Stimulated activated CD4-positive, alpha-beta T cell treated with anti-CD3 and anti-CD28 coated beads, Interleukin-1b, Interleukin-23, amount 100 ng/mL, for 4 hours (primary cell): Measurements from ENCODE around the gene AZIN2.
"Not testable (repeated sequence)": the region's sequence is repeated elsewhere in the genome, so short reads cannot be mapped to it uniquely, and the experiment has no call there.

Experiments
- DNase-seq, 2 donors: peaks; one replicate each; pipeline ENCODE4 v3.0.0-alpha.2; 2020; ENCODE audit warnings: low read depth in 2 of 2

AZIN2 gene

DNA sequence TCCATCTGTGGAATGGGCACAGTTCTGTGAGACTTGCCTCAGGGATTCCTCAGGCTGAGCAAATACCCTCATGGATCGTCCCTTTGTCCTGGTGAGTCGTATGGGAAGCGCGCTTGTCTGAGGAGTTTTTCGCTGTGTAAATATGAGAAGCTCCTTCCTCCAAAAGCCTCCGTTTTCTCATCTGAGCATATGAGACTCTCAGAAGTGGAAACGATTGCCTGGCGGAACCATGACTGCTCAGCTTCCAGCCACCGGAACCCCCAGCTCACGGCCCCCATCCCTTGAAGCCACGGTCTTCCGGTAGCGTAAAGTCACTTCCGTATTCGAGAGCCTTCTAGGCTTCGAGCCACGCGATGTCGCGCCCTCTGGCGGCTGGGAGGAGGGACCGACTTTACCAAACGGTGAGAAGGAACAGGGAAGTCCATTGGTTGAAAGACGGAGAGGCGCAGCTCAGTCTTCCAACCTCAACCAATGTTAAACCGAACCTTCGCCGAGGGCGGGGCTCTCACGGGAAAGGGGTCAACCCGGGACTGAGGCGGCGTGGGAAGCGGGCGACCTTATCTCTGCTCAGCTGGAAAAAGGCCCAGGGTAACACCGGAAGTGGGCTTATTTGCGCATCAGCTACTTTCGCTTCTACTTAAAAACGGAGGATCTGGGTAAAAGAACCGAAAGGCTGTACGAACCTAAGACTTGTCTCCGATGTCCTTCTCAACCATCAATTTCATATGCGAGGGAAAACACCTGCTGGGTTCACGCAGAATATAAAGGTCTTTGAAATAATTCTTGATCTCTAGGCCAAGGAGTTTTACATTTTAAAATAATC lies 46.3 kb downstream of the AZIN2 start:
- peak; percentile 96 to 97 for DNase-seq

DNA sequence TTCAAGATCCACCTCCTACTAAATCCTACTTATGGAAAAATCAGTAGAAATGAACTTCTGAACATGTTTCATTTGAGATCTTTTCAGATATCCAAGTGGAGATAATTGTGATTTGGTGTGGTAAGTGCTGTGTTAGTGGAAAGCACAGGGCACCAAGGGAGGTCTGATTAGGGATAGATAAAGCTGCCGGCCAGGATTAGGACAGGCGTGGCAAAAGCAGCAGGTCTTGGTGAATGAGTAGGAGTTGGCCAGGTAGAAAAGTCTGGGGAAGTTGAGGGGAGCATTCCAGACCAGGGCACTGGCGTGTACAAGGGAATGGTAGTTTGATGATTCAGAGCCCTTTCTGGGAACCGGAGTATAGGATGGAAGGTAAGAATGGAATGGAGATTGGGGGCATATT lies 47.8 kb downstream of the AZIN2 start:
- no peak for DNase-seq

DNA sequence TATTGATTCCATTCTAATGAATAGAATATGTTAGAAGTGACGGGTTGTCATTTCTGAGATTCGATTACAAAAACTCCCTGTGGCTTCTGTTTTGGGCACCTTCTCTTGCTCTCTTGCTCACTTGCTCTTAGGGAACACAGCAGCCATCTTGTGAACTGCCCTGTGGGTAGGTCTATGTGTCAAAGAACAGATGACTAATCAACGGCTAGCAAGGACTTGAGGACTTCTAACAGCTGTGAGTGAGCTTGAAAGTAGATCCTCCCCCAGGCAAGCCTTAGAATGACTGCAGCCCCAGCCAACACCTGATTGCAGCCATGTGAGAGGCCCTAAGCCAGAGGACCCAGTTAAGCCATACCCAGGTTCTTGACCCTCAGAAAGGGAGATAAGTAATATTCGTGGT lies 49.3 kb downstream of the AZIN2 start:
- DNase-seq, result no peak

DNA sequence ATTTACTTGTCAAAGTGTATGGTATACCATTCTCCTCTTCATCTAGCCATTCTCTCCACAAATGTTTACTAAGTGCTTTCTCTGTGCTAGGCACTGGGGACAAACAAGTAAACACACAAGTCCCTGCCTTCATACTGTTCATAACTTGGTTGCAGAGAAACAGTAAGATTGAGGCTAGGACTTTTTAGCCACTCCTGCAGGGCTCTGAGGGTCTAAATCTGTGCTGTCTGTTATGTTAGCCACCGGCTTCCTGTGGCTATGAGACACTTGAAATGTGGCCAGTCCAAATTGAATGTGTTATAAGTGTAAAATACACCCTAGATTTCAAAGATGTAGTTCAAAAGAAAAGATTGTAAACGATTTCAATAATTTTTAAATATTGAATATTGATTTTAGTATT lies 50.2 kb downstream of the AZIN2 start:
- no peak for DNase-seq

DNA sequence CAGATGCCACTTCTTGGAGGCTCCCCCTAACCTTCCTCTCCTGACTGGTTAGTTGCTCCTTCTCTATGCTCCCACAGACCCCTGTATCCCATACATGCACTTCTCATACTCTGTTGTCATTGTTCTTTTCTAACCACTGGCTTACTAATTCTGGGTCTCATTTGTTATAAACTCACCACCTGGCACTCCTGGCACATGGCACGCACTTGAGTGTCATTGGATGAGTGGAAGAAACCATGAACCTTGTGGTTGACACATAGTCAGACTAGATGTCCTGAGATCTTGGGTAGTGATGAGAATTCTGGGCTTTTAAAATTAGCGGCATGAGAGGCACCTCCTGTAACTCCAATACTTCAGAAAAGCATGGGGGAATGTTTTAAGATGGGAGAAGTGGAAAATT lies 51.6 kb downstream of the AZIN2 start:
- no peak for DNase-seq

DNA sequence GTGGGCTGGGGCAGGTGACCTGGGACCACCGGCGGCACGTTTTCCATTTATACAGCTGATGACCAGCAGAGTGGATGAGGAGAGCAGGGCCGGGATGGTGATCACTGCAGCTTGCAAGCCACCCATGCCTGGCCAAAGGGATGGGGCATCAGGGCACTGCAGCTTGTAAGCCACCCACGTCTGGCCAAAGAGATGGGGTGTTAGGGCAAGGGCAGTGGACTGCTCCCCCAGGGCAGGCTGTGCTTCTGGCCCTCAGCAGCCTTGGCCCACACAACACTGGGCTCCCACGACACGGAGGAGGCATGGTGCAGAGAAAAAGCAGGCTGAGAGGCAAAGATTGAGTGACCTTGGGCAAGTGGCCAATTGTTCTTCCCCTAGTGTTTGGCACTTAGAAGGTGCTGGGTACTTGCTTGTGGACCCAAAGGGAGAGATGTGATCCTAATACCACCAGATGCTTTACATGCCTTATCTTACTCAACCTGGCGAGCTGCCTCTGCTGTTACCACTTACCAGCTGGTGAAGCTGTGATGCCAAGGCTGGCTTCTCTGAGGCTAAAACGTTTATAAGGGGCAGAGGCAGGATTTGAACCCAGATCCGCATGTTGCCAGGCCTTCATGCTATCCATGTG lies 52.6 kb downstream of the AZIN2 start:
- no peak for DNase-seq

DNA sequence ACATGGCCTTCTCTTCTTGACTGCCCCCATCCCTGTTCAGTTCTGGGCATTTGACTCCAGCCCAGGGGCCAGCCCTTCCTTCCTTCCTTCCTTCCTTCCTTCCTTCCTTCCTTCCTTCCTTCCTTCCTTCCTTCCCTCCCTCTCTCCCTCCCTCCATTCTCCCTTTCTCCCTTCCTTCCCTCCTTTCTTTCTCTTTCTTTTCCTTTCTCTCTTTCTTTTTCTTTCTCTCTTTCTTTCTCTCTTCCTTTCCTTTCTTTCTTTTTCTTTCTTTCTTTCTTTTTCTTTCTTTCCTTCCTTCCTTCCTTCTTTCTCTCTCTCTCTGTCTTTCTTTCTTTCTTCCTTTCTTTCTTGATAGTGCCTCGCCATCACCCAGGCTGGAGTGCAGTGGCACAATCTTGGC lies 55.1 kb downstream of the AZIN2 start:
- not testable (repeated sequence) for DNase-seq

DNA sequence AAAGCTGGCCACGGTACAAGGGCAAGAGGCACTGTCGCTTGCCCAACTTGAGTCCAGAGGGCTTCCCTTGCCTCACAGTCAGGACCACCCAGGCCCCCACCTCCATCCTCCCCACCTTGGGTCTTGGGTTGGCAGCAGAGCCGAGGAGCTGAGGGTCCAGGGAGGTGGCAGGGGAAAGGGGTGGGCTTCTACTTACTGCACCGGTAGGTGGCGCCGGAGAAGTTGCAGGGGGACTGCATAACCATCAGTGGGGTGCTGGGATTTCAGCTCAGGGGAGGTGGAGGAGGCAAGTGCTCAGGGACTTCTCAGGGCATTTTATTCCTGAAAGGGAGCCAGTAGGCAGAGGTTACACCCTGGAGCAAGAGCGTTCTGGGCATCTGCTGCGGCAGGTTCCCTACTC lies 56.8 kb downstream of the AZIN2 start:
- peak in 1 of 2 donors; percentile 17 for DNase-seq

DNA sequence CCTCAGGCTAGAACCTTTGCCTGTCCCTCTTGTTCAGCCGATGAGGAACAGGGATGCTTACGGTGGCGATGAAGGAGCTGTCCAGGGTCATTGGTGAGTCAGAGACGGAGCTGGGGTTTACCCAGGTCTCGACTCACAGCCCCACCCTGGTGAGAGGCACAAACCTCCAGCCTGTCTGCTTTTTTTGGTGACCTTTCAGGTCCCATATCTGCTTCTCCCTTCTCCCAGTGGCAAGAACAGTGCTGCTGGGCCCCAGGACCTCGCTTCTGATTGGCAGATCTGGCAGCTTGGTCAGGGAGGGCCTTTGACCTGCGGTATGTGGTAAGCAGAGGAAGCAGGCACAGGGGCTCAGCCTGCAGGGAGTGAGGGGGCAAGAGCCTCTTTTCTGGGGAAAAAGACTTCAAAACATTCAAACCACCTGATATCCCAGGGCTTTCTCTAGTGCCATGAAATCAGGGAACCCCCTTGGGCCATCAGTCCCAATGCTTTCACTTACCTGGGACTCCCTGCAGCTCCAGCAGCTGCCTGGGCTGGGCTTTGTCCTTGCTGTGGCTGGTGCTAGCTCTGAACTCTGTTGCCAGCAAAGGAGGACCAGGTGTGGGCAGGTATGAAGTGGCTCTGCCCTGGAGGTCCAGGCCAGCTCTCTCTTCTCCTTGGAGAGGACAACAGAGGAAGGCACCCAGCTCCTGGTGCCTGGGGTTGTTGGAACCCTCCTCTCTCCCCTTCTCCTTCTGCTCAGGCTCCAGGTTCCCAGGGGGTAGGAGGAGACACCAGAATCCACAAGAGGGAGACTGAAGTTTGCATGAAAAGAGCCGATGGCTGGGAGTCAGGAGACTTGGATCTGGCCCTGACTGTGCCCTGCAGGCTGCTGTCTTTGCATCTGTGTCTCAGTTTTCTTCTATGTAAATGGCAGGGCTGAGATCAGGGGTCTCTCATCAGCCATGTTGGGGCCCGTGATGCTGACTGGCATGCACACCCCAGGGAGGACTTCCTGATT lies 59.5 kb downstream of the AZIN2 start:
- DNase-seq, result no peak

DNA sequence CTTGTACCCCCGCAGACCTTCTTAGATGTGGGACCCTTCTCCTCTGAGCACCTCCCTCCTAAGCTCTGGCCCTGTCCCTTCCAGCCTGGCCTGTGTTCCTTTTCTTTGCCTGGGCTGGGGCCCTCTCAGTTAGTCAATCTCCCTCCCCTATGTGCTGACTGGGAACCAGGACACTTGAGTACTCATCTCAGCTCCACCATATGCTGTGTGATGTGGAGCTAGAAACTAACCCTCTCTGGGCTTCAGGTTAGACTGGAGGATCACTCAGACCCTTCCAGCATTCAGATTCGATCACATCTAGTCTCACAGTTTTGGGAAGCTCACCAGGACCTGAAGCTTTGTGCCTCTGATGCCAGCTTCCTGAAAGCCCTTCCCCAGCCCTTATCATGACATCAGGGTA lies 60.3 kb downstream of the AZIN2 start:
- DNase-seq, result no peak

DNA sequence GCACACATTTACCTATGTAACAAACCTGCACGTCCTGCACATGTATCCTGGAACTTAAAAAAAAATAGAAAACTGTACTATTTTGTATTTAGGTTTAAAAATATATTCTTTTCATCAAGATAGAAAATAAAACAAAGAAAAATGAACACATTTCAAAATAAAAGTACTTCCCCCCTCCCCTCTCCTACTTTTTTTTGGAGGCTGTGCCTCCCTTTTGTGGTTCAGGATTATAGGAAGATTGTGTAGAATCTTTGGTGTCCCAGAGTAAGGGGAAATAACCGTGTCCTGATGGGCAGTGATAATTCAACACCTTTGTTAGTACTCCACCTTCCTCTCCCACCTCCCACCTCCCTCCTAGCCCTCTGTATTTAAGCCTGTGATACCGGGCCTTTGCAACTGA lies 60.8 kb downstream of the AZIN2 start:
- no peak for DNase-seq

DNA sequence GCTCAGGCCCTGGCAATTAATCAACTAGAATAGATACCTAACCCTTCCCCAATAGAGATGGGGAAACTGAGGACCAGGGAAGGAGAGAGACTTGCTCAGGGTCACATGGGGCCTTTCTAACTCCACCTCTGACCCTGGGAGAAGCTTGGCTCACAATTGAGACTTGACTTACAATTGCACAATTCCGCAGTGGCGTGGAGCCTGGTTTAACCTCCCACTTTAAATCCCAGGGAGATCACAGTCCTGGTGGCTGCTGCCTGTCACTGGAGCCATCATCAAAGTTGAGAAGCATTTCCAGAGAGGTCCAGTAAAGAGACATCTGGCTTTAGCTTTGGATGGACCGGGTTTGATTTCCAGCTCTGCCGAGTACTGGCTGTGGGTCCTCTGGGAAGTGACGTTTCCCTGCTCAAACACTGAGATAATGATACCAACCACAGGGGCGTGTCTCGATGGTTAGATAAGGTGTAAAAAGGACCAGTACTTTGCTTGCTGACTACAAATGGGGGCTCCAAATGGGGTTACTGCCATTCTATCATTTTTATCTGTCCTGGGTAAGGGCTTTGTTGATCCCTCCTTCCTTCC lies 61.6 kb downstream of the AZIN2 start:
- DNase-seq, result no peak

DNA sequence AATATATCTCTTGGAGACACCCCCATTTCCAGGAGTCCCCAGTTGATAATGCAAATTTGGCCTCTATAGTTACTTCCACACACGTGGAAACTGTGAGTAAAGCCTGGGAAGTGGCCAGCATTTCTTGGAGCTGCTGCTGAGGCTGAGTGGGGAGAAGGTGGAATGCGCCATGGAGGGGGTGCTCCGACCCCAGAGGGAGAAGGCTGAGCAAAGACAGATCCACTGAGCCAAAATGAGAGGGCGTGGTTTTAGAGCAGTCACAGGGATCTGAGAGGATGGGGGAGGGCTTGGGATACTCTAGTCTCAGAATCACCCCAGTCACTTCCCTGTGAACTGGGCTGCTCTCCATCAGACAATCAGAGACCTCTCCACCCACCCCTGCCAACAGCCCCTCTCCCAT lies 62.2 kb downstream of the AZIN2 start:
- no peak for DNase-seq

DNA sequence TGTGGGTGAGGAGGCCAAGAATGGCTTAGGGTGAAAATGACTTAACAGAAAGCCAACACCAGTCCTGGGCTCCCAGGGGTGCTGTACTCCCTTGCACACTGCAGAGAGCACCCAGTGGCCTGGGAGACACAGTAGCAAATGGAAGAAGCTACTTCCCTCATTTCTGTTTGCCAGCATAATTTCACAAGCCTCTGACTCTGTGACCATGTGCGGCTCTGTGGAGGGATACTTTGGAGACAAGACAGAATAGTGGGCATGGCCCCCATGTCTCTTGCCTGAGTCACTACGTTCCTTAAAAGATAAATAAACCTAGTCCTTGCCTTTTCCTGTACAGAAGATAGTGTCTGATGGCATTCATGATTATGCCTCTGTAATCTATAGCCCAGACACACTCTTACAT lies 62.7 kb downstream of the AZIN2 start:
- no peak for DNase-seq

DNA sequence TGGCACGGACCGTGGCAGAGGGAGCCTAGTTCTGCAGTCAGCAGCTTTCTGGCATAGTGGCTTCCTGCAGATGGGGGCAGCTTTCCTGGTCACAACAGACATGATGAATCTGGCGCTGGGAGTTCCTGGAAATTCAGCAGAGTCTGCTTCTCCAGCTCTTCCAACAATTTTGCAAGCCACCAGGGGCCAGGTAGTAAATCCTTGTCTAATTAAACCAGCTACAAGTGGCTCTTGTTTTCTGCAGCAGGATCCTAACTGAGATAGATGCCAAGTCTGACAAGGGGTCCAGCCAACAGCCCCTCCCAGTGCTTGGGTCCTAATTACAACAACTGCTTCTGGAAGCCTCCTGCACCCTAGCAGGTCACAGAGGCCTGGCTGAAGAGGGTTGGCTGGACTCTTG lies 65.0 kb downstream of the AZIN2 start:
- DNase-seq, result no peak

DNA sequence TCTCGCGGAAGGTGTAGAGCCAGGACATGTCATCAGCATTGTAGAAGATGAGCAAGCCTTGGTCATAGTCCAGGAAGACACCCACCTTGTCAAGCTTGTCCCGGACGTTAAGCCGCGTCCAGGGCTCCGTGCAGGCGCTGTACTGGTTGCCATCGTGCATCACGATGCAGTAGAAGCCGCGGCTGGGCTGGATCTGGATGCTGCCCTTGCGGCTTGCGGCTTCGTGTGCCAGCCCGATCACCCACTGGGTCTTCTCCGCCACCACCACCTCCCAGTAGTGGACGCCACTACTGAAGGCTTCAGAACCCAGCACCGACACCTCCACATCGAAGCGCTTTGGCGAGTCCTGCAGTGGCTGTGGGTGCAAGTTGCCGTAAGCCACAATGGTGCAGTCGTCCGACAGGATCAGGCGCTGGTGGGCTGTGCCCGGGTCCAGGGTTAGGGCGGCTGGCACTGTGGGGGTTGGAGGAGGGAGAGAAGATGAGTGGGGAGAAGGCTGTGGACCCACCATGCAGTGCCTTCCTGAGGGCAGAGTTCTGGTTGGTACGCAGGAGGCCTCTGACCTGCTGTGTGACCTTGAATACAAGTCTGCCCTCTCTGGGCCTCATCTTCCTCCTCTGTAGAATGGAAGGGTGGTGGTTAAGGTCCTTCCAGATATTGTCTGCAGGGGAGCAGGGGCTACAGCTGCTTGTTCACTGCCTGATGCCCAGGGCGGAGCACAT lies 66.5 kb downstream of the AZIN2 start:
- no peak for DNase-seq

DNA sequence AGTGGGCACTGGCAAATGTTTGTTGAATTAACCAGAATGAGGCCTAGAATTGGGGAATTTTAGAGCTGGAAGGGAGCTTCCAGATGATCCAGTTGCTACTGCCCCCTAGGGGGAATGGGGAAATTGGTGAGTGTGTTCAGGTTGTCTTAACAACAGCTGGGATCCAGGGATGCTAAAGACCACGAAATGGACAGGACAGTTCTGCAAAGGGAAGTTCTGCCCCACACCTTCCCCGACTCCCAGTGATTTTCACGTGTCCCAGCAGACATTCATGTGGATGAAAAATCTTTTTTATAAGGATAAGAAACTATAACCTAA lies 67.0 kb downstream of the AZIN2 start:
- no peak for DNase-seq

DNA sequence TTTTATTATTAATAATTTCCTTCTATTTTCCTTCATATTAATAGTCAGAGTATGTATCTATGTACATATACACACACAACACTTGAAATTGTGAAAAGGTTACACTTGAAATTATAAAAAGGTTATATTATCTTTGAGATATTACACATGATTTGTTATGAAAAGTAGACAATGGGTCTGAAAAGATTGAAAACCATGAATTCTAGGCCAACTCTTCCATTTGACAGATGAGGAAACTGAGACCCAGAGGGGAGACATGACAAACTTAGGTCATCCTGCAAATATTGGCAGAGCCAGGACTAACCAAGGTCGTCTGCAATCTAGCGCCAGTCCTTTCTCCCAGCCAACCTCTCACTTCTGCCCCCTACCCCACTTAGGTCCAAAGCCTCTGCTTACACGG lies 67.7 kb downstream of the AZIN2 start:
- DNase-seq, result no peak

DNA sequence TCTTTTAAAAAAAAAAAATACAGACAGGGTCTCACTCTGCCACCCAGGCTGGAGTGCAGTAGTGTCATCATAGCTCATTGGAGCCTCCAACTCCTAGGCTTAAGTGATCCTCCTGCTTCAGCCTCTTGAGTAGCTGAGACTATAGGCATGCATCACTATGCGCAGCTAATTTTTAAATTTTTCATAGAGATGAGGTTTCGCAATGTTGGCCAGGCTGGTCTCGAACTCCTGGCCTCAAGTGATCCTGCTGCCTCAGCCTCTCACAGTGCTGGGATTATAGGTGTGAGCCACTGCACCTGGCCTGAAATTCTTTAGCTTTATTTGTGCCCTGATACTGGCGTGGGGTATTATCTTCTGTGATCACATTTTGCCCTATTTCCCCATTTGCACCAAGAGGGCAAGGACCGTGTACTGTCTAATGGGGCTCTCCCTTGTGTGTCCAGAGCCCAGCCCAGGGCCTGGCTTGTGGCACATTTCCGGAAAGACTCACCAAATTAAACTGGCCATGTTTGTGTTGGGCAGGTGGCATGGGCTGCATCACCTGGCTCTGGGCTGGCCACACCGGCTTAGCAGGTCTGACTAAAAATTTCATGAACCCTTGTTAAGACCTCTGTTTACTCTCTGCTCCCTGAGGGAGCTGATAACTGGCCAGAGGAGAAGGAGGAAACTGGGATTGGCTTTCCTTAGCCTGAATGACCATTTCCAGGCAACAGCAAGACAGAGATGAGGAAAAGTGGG lies 68.7 kb downstream of the AZIN2 start:
- DNase-seq, result no peak

DNA sequence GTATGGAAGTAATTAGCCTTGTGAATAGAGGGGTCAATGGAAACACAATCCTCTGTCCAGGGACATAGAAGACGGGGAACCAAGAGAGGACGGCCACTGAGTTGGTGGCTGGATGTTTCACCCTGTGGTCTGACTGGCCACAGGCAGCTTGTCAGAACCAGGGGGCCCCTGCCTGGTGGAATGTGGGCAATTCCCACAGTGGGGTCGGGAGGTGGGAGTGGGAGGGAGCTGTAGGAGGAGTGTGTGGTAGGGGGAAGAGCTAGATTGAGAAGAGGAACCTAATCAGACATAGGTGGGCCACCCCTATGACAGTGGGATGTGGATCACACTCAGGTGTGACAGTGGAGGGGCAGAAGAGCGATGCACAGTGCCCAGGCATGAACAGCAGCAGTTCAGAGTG lies 69.6 kb downstream of the AZIN2 start:
- no peak for DNase-seq

DNA sequence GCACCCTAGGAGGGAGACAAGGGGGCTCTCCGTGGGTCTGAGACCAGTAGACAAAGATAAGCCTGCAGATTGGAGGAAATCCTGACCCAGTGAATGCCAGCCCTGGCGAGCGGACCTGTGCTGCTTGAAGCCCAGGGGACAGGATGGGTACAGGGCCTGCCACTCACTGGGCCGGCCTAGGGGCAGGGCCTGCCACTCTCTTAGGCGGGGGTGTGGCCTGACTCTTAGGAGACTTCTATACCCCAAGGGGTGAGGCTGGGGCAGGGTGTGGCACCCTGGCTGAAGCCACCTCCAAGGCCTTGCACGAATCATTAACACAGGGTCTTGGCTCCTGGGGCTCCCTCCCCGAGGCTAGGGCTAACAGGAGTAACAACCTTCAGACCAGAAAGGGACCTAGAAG lies 70.2 kb downstream of the AZIN2 start:
- no peak for DNase-seq
